PC-3 (cell line): ENCODE data around the gene PLOD3. TPM values are rescaled to one million over a fixed set of nuclear protein-coding genes. Genes with fewer than 3 reads are reported as not detected.

ENCODE experiments used
- ATAC-seq: fragments of 200-7000 bp; cut with Tn5 transposase; 2 replicates; pipeline ENCODE4 v1.9.1; 2020; ENCODE audit warnings: mild to moderate bottlenecking, moderate library complexity
- BruUV-seq: library from RNA; stranded (reverse); fragments of 400-500 nt; replicated peaks from 2 replicates; lab custom pipeline; 2021; lab: Mats Ljungman, UMichigan
- CTCF ChIA-PET: fragments of 300-600 bp; sonication (Branson Sonifier 250); formaldehyde crosslinking; loops from one replicate; lab custom pipeline; 2022; ENCODE audit warnings: antibody characterized with exemption; lab: Charles Lee
- POLR2A ChIA-PET: fragments of 300-600 bp; sonication (Branson Sonifier 250); formaldehyde crosslinking; loops from one replicate; lab custom pipeline; 2022; ENCODE audit warnings: antibody characterized with exemption; ENCODE audit not compliant: unreplicated experiment; lab: Charles Lee
- DNase-seq: peaks from one replicate; pipeline ENCODE4 v3.0.0-alpha.2; 2015
- H2AFZ ChIP-seq: fragments of 300-600 bp; sonication (generic); 2 replicates; pipeline ENCODE4 v1.6.0; 2016; ENCODE audit warnings: antibody characterized with exemption, low read length
- H3F3A ChIP-seq: fragments of 300-600 bp; sonication (generic); one replicate; pipeline ENCODE4 v1.6.0; 2017; ENCODE audit warnings: antibody characterized with exemption, low read length, control low read depth, mild to moderate bottlenecking; ENCODE audit not compliant: unreplicated experiment
- H3K27ac ChIP-seq: fragments of 300-600 bp; sonication (generic); 2 replicates; pipeline ENCODE4 v1.5.1; 2016; ENCODE audit warnings: mild to moderate bottlenecking, low read length
- H3K27me3 ChIP-seq: fragments of 300-600 bp; sonication (generic); 2 replicates; pipeline ENCODE4 v1.6.1; 2016; ENCODE audit warnings: low read length, mixed read lengths
- H3K36me3 ChIP-seq: fragments of 300-600 bp; sonication (generic); 2 replicates; pipeline ENCODE4 v1.6.1; 2016; ENCODE audit warnings: low read depth, mixed run types, low read length, mixed read lengths
- H3K4me1 ChIP-seq: fragments of 300-600 bp; sonication (generic); 2 replicates; pipeline ENCODE4 v1.5.1; 2016; ENCODE audit warnings: low read length; ENCODE audit not compliant: insufficient read depth
- H3K4me2 ChIP-seq: fragments of 300-600 bp; sonication (generic); 2 replicates; pipeline ENCODE4 v1.6.0; 2016; ENCODE audit warnings: low read length
- H3K4me3 ChIP-seq: fragments of 300-600 bp; sonication (generic); 2 replicates; pipeline ENCODE4 v1.5.1; 2016; ENCODE audit warnings: mild to moderate bottlenecking, low read length, mixed read lengths
- H3K79me2 ChIP-seq: fragments of 300-600 bp; sonication (generic); 2 replicates; pipeline ENCODE4 v1.6.1; 2017; ENCODE audit warnings: low read length, mixed read lengths
- H3K9ac ChIP-seq: fragments of 300-600 bp; sonication (generic); 2 replicates; pipeline ENCODE4 v1.6.0; 2016; ENCODE audit warnings: mild to moderate bottlenecking, low read length
- H3K9me2 ChIP-seq: fragments of 300-600 bp; sonication (generic); replicated peaks from 2 replicates; pipeline ENCODE4 v1.6.1; 2016; ENCODE audit warnings: mixed run types, low read length, mixed read lengths
- H3K9me3 ChIP-seq: fragments of 300-600 bp; sonication (generic); 2 replicates; pipeline ENCODE4 v1.6.1; 2016; ENCODE audit warnings: low read length, mixed read lengths
- H4K20me1 ChIP-seq: fragments of 300-600 bp; sonication (generic); 2 replicates; pipeline ENCODE4 v1.6.1; 2016; ENCODE audit warnings: low read length, mixed read lengths
- EZH2 ChIP-seq: fragments of 300-600 bp; sonication (generic); IDR thresholded peaks from one replicate; pipeline ENCODE4 v1.6.1; 2017; ENCODE audit warnings: antibody characterized with exemption, mild to moderate bottlenecking, low read length; ENCODE audit not compliant: unreplicated experiment
- EZH2phosphoT487 ChIP-seq: fragments of 300-600 bp; sonication (generic); IDR thresholded peaks from 2 replicates; pipeline ENCODE4 v1.6.1; 2018; ENCODE audit warnings: mild to moderate bottlenecking, antibody characterized with exemption, low read length, borderline replicate concordance
- intact Hi-C: fragments of 100-400 bp; cut with micrococcal nuclease; formaldehyde crosslinking; loops from 2 replicates; pipeline ENCODE4 v1.9.0; 2023
- total RNA-seq: library from RNA; depleted of rRNA; stranded (reverse); fragments of >200 nt; gene quantifications from 2 replicates; pipeline ENCODE4 v1.2.3, GENCODE V29; 2014
- TF ChIP-seq, protein P1 (sequence below): fragments of 300-600 bp; sonication (generic); conservative IDR thresholded peaks from 2 replicates; pipeline ENCODE4 v1.5.1; 2017; ENCODE audit warnings: antibody characterized with exemption, low read depth, mild to moderate bottlenecking, low read length

The PLOD3 gene
- total RNA-seq, 1 experiment from 2014 or later: 66.6 TPM

DNA sequence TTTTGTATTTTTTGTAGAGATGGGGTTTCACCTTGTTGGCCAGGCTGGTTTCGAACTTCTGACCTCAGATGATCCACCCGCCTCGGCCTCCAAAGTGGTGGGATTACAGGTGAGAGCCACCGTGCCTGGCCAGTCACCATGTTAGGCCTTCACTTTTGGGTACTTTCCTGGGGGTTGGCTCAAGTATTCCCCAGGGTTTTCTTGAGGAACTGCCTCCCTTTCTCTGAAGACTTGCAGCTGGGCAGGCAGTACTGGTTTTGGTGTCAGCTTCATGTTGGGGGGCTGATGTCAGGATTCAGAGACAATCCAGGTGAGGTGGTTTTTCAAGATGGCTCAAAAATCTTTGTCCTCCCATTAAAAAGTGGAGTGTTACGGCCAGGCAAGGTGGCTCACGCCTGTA is 8.3 kb upstream of the PLOD3 start:
- no peaks in the 10 kb centered on the region for H3K27me3 ChIP-seq
- H3K9me2 ChIP-seq: no peaks in the 10 kb centered on the region
- ChIA-PET POLR2A (no interaction called here), CTCF (no interaction called here)
- peaks cover 5% of the 10 kb centered on the region for H3K36me3 ChIP-seq
- no peaks in the 10 kb centered on the region for H4K20me1 ChIP-seq
- H3K9ac ChIP-seq: no peak overlapping the region
- no peaks in the 10 kb centered on the region for H3K4me1 ChIP-seq
- H3K9me3 ChIP-seq: no peaks in the 10 kb centered on the region
- TF ChIP-seq, protein P1, sequence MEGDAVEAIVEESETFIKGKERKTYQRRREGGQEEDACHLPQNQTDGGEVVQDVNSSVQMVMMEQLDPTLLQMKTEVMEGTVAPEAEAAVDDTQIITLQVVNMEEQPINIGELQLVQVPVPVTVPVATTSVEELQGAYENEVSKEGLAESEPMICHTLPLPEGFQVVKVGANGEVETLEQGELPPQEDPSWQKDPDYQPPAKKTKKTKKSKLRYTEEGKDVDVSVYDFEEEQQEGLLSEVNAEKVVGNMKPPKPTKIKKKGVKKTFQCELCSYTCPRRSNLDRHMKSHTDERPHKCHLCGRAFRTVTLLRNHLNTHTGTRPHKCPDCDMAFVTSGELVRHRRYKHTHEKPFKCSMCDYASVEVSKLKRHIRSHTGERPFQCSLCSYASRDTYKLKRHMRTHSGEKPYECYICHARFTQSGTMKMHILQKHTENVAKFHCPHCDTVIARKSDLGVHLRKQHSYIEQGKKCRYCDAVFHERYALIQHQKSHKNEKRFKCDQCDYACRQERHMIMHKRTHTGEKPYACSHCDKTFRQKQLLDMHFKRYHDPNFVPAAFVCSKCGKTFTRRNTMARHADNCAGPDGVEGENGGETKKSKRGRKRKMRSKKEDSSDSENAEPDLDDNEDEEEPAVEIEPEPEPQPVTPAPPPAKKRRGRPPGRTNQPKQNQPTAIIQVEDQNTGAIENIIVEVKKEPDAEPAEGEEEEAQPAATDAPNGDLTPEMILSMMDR: no peak
- no peak for TF ChIP-seq EZH2
- TF ChIP-seq EZH2phosphoT487: no peak
- BruUV-seq: no TSS peak
- ATAC-seq (no peak), DNase-seq (no peak)
- no peak overlapping the region for H3K4me2 ChIP-seq
- H2AFZ ChIP-seq: no peak overlapping the region
- no peak overlapping the region for H3K4me3 ChIP-seq
- H3K79me2 ChIP-seq: peaks cover 10% of the 10 kb centered on the region
- H3K27ac ChIP-seq: no peak overlapping the region
- intact Hi-C loops: no loop called here
- no peaks in the 10 kb centered on the region for H3F3A ChIP-seq

DNA sequence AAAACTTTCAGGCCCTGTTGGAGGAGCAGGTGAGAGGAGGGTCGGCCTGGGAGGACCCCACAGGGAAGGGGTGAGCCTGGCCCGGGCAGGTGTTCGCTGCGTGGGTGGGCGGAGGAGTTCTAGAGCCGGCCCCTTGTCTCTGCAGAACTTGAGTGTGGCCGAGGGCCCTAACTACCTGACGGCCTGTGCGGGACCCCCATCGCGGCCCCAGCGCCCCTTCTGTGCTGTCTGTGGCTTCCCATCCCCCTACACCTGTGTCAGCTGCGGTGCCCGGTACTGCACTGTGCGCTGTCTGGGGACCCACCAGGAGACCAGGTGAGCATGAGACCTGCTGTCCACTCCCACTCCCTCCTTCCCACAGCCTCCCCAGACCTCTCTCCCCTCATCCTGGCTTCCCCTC is 6.1 kb upstream of the PLOD3 start:
- no peaks in the 10 kb centered on the region for H4K20me1 ChIP-seq
- intact Hi-C loops: no loop called here
- CTCF ChIA-PET: no interaction called here
- H3K4me3 ChIP-seq: no peak overlapping the region
- H3K9ac ChIP-seq: no peak overlapping the region
- no peak for DNase-seq
- H3K27me3 ChIP-seq: no peaks in the 10 kb centered on the region
- H3K4me1 ChIP-seq: no peaks in the 10 kb centered on the region
- H3K4me2 ChIP-seq: no peak overlapping the region
- POLR2A ChIA-PET: interaction anchor here (0.5 kb wide), 1 partner anchor 9 kb away, joined by 6 read pairs; no protein-coding TSS in a partner anchor
- peaks cover 31% of the 10 kb centered on the region for H3K79me2 ChIP-seq
- no peaks in the 10 kb centered on the region for H3K9me3 ChIP-seq
- no peak overlapping the region for H3K27ac ChIP-seq
- ATAC-seq: no peak
- H2AFZ ChIP-seq: no peak overlapping the region
- no peaks in the 10 kb centered on the region for H3K9me2 ChIP-seq
- H3K36me3 ChIP-seq: peaks cover 5% of the 10 kb centered on the region
- no TSS peak for BruUV-seq
- TF ChIP-seq EZH2phosphoT487: no peak
- no peak for TF ChIP-seq EZH2
- TF ChIP-seq, protein P1: no peak
- no peaks in the 10 kb centered on the region for H3F3A ChIP-seq

DNA sequence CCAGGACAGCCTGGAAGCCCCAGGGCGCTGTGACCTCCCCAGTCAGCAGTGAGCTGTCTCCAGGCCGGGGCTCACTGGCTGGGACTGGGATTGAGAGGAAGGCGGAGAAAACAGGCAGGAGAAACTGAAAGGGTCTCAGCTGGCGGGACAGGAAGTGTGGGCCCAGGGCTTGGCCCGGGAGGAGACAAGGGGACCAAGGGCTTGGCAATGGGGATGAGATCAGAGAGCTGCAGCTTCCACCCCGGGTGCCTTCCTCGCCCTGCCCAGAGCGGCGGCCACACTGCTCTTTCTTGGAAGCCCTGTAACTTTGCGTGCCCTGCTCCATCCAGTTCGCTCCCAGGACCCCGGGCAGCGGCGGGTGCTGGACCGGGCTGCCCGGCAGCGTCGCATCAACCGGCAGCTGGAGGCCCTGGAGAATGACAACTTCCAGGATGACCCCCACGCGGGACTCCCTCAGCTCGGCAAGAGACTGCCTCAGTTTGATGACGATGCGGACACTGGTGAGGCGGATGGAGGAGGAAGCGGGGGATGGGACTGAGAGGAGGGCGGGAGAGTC is 5.0 kb upstream of the PLOD3 start:
- H3K79me2 ChIP-seq: peaks cover 37% of the 10 kb centered on the region
- BruUV-seq: no TSS peak
- no peaks in the 10 kb centered on the region for H3K4me1 ChIP-seq
- H3K4me2 ChIP-seq: no peak overlapping the region
- CTCF ChIA-PET: no interaction called here
- no peak overlapping the region for H3K9ac ChIP-seq
- H2AFZ ChIP-seq: no peak overlapping the region
- H3K36me3 ChIP-seq: peaks cover 5% of the 10 kb centered on the region
- no peaks in the 10 kb centered on the region for H3K27me3 ChIP-seq
- ATAC-seq (no peak), DNase-seq (no peak)
- no peaks in the 10 kb centered on the region for H4K20me1 ChIP-seq
- H3K4me3 ChIP-seq: no peak overlapping the region
- H3K9me2 ChIP-seq: no peaks in the 10 kb centered on the region
- no peaks in the 10 kb centered on the region for H3F3A ChIP-seq
- no peak overlapping the region for H3K27ac ChIP-seq
- intact Hi-C loops: no loop called here
- POLR2A ChIA-PET: no interaction called here
- H3K9me3 ChIP-seq: no peaks in the 10 kb centered on the region
- TF ChIP-seq, protein P1: no peak
- TF ChIP-seq EZH2: no peak
- no peak for TF ChIP-seq EZH2phosphoT487
